Nephron (organoid): ENCODE measurements around the gene PHC2.
A peak's percentile ranks its signal among the peaks of the same experiment; 100 is the strongest.

Experiments
- H3K27ac Mint-ChIP-seq, 3 experiments: 2 replicates each; pipeline ENCODE4 v1.8.0; 2020; ENCODE audit warnings: mixed read lengths in 3 of 3, mild to moderate bottlenecking in 2 of 3, moderate library complexity in 1 of 3
- H3K27me3 Mint-ChIP-seq: 2 replicates; pipeline ENCODE4 v1.8.0; 2021; ENCODE audit warnings: low read depth, mild to moderate bottlenecking, moderate library complexity, mixed read lengths
- H3K36me3 Mint-ChIP-seq: 2 replicates; pipeline ENCODE4 v1.8.0; 2020; ENCODE audit warnings: low read depth, mixed read lengths
- H3K4me1 Mint-ChIP-seq: 2 replicates; pipeline ENCODE4 v1.8.0; 2020; ENCODE audit warnings: mixed read lengths
- H3K4me3 Mint-ChIP-seq, 3 experiments: 2 replicates each; pipeline ENCODE4 v1.8.0; 2020; ENCODE audit warnings: mild to moderate bottlenecking in 3 of 3, mixed read lengths in 3 of 3, moderate library complexity in 2 of 3
- H3K9me3 Mint-ChIP-seq: 2 replicates; pipeline ENCODE4 v1.8.0; 2020; ENCODE audit warnings: mixed read lengths
- CTCF ChIP-seq, 3 experiments: fragments of 200-600 bp; sonication (generic); IDR thresholded peaks; one replicate each; pipeline ENCODE4 v1.5.0; 2021; ENCODE audit warnings: antibody characterized with exemption in 3 of 3; ENCODE audit not compliant: unreplicated experiment in 3 of 3

PHC2 gene

DNA sequence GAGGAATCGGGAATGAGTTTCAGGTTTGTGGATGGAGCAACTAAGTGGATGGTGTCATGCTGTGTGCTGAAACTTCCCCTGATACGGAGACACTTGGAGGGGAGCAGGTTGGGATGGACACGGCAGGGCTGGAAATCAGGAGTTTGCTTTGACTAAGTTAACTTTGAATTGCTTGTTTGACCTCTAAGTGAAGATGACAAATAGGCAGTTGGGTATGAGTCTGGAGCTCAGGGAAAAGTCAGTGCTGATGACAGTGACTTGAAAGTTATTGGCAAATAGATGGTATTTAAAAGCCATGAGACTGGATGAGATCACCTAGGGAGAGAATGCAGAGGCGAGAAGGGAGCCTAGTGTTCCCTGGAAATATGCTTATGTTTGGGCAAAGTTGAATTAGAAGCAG, 28.8 kb upstream of the PHC2 start:
- H3K27me3 Mint-ChIP-seq: peaks cover 6% of the 10 kb centered on the region
- H3K27ac Mint-ChIP-seq: peak overlapping the region in 1 of 3 experiments; percentile 46
- no peak for TF ChIP-seq CTCF (IDR thresholded peaks at IDR 0.05; ENCODE audit: unreplicated experiment in 3 of 3)
- no peaks in the 10 kb centered on the region for H3K9me3 Mint-ChIP-seq
- H3K4me1 Mint-ChIP-seq: peaks cover 43% of the 10 kb centered on the region
- no peaks in the 10 kb centered on the region for H3K36me3 Mint-ChIP-seq
- H3K4me3 Mint-ChIP-seq: no peak overlapping the region

GRCh38 chr1:33456502-33456886, 25.6 kb upstream of the PHC2 start:
- no peak overlapping the region for H3K4me3 Mint-ChIP-seq
- H3K36me3 Mint-ChIP-seq: no peaks in the 10 kb centered on the region
- TF ChIP-seq CTCF (IDR thresholded peaks at IDR 0.05; ENCODE audit: unreplicated experiment in 3 of 3): no peak
- H3K27me3 Mint-ChIP-seq: peaks cover 6% of the 10 kb centered on the region
- peaks cover 3% of the 10 kb centered on the region for H3K9me3 Mint-ChIP-seq
- H3K27ac Mint-ChIP-seq: no peak overlapping the region
- peaks cover 42% of the 10 kb centered on the region for H3K4me1 Mint-ChIP-seq

DNA sequence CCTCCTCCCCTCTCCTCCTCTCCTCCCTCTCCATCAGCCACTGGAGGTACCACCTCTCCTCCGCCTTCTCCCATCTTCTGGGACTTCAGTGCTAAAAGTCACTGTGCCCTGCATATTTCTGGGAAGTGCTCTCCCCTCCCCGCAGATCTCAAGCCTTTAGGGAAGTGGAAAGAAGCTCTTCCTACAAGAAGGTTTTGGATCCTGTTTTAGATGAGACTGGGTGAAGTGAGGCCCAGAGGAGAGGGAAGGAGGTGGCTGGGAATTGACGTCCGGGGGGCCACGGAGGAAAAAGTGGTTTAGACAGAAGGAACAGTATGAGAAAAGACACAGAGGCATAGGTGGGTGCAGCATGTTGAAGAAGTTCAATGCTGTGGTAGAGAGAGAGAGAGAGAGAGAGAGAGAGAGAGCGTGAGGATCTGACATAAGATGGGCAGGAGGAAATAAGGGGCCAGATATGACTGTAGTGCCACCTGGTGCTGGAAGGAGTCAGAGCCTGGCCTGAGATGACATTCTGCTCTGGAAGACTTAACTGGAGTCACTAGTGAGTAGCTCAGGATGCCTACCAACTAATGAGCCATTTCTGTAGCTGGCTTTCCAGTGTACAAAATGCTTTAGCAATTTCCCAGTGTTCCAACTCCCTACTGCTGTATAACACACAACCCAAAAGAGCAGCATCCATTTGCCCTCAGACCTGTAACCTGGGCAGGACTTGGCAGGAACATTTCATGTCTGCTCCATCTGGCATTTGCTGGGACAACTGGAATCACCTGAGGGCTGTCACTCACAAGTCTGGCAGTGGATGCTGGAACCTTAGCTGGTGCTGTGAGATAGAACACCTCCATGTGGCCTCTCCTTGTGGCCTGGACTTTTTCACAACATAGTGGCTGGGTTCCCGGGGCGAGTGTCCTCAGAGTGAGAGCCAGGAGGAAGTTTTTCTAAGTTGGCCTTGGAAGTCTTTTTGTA, 24.9 kb upstream of the PHC2 start:
- H3K36me3 Mint-ChIP-seq: no peaks in the 10 kb centered on the region

GRCh38 chr1:33454646-33455282, 23.9 kb upstream of the PHC2 start:
- Mint-ChIP-seq H3K36me3 (no peaks in the 10 kb centered on the region), H3K4me3 (no peak overlapping the region)

More for the DNA sequence above, 24.9 kb upstream of the PHC2 start:
- H3K27me3 Mint-ChIP-seq: peaks cover 6% of the 10 kb centered on the region
- TF ChIP-seq CTCF (IDR thresholded peaks at IDR 0.05; ENCODE audit: unreplicated experiment in 3 of 3): peak; percentile 61 to 68 (median 65)
- peaks cover 3% of the 10 kb centered on the region for H3K9me3 Mint-ChIP-seq
- no peak overlapping the region for H3K4me3 Mint-ChIP-seq
- peak overlapping the region in 2 of 3 experiments; percentile 24 to 37 for H3K27ac Mint-ChIP-seq
- peaks cover 35% of the 10 kb centered on the region for H3K4me1 Mint-ChIP-seq

GRCh38 chr1:33446590-33446989, 15.7 kb upstream of the PHC2 start:
- no peak for TF ChIP-seq CTCF (IDR thresholded peaks at IDR 0.05; ENCODE audit: unreplicated experiment in 3 of 3)
- Mint-ChIP-seq H3K27ac (no peak overlapping the region), H3K27me3 (peaks cover 3% of the 10 kb centered on the region), H3K4me1 (peaks cover 32% of the 10 kb centered on the region), H3K4me3 (no peak overlapping the region), H3K36me3 (no peaks in the 10 kb centered on the region), H3K9me3 (peaks cover 18% of the 10 kb centered on the region)

More at GRCh38 chr1:33454646-33455282, 23.9 kb upstream of the PHC2 start:
- TF ChIP-seq CTCF (IDR thresholded peaks at IDR 0.05; ENCODE audit: unreplicated experiment in 3 of 3): no peak
- Mint-ChIP-seq H3K27me3 (peaks cover 6% of the 10 kb centered on the region), H3K27ac (no peak overlapping the region), H3K4me1 (peaks cover 25% of the 10 kb centered on the region), H3K9me3 (peaks cover 11% of the 10 kb centered on the region)
